Kidney capillary endothelial cell (primary cell): ENCODE data around the gene CYP46A1.
A peak's percentile ranks its signal among the peaks of the same experiment; 100 is the strongest.

Experiments used
- DNase-seq: peaks from one replicate; pipeline ENCODE4 v3.0.0-alpha.2; 2018; ENCODE audit warnings: low spot score

The CYP46A1 gene

GRCh38 chr14:99729991-99730875 lies 46.1 kb downstream of the CYP46A1 start:
- peak; percentile 66 for DNase-seq

GRCh38 chr14:99730876-99731546 lies 46.9 kb downstream of the CYP46A1 start:
- no peak for DNase-seq

GRCh38 chr14:99731547-99732435 lies 47.7 kb downstream of the CYP46A1 start:
- no peak for DNase-seq

- DNase-seq, result no peak
Measured at GRCh38 chr14:99732436-99733210, 48.5 kb downstream of the CYP46A1 start.

GRCh38 chr14:99733211-99733539 lies 49.1 kb downstream of the CYP46A1 start:
- DNase-seq, result no peak

GRCh38 chr14:99733540-99734405 lies 49.7 kb downstream of the CYP46A1 start:
- DNase-seq, result peak; percentile 89

- no peak for DNase-seq
Measured at GRCh38 chr14:99734406-99735051, 50.4 kb downstream of the CYP46A1 start.

- no peak for DNase-seq
Measured at GRCh38 chr14:99735189-99736135, 51.4 kb downstream of the CYP46A1 start.

- DNase-seq, result peak; percentile 88
Measured at GRCh38 chr14:99736603-99737371, 52.7 kb downstream of the CYP46A1 start.

- peak; percentile 76 for DNase-seq
Measured at GRCh38 chr14:99737451-99737951, 53.4 kb downstream of the CYP46A1 start.

- no peak for DNase-seq
Measured at GRCh38 chr14:99737956-99738667, 54.0 kb downstream of the CYP46A1 start.

- DNase-seq, result no peak
Measured at GRCh38 chr14:99740411-99740810, 56.3 kb downstream of the CYP46A1 start.

GRCh38 chr14:99741227-99741976 lies 57.3 kb downstream of the CYP46A1 start:
- DNase-seq, result no peak

- no peak for DNase-seq
Measured at GRCh38 chr14:99742074-99742473, 58.0 kb downstream of the CYP46A1 start.

GRCh38 chr14:99742509-99743487 lies 58.7 kb downstream of the CYP46A1 start:
- DNase-seq, result no peak
